ENCODE results near the gene C1QL3. TPM values are rescaled to one million over a fixed set of nuclear protein-coding genes. Genes with fewer than 3 reads are reported as not detected.

Gene C1QL3
- not detected for total RNA-seq (2013)
- polyA plus RNA-seq (under 1 TPM in 1 of 3 donors, not detected in 2; 0.30 TPM), polyA minus RNA-seq (not detected in 2 replicates), total RNA-seq (0 to 0.96 (median 0) reads per million in 11 experiments)

- H3K4me3 ChIP-seq (replicated peaks in 1 of 3; ENCODE audit: low read depth in 2 of 3, low read length in 3 of 3), result peak within 1 kb of the TSS in 1 of 3 experiments; percentile 34
- H3K27me3 ChIP-seq (ENCODE audit: control insufficient read depth in 2 of 2, insufficient read depth in 2 of 2, low read length in 2 of 2), result peaks cover 41 to 52% of the 10 kb centered on the region in 2 donors
- H3K9me3 ChIP-seq (replicated peaks in 1 of 2; ENCODE audit: control insufficient read depth in 1 of 2, insufficient read depth in 1 of 2, low read length in 2 of 2), result peaks cover 0 to 15% of the 10 kb centered on the region in 2 donors
- peak within 1 kb of the TSS; percentile 70 to 90 for H3K4me3 Mint-ChIP-seq
- H3K9me3 Mint-ChIP-seq, result peaks cover 0 to 11% (median 5%) of the 10 kb centered on the region in 7 donors
- H4K20me1 ChIP-seq (ENCODE audit: insufficient read depth, low read length), result no peaks in the 10 kb centered on the region
- H3K27ac ChIP-seq (ENCODE audit: low read depth in 1 of 2, low read length in 2 of 2), result no peak within 1 kb of the TSS
- H3K4me2 ChIP-seq (replicated peaks; ENCODE audit: extremely low read depth, low read length, poor library complexity, severe bottlenecking), result peak within 1 kb of the TSS; percentile 47
- no peak within 1 kb of the TSS for H2AFZ ChIP-seq (ENCODE audit: insufficient read depth, low read depth, low read length, poor library complexity, severe bottlenecking)
- H3K4me1 ChIP-seq (ENCODE audit: control insufficient read depth in 1 of 2, insufficient read depth in 2 of 2, low read length in 2 of 2), result peaks cover 0 to 3% of the 10 kb centered on the region in 2 donors
- H3K36me3 ChIP-seq (replicated peaks in 1 of 2; ENCODE audit: control insufficient read depth in 1 of 2, insufficient read depth in 2 of 2, low read length in 2 of 2), result no peaks in the 10 kb centered on the region
- no peak for DNase-seq
- TF ChIP-seq, protein P1, sequence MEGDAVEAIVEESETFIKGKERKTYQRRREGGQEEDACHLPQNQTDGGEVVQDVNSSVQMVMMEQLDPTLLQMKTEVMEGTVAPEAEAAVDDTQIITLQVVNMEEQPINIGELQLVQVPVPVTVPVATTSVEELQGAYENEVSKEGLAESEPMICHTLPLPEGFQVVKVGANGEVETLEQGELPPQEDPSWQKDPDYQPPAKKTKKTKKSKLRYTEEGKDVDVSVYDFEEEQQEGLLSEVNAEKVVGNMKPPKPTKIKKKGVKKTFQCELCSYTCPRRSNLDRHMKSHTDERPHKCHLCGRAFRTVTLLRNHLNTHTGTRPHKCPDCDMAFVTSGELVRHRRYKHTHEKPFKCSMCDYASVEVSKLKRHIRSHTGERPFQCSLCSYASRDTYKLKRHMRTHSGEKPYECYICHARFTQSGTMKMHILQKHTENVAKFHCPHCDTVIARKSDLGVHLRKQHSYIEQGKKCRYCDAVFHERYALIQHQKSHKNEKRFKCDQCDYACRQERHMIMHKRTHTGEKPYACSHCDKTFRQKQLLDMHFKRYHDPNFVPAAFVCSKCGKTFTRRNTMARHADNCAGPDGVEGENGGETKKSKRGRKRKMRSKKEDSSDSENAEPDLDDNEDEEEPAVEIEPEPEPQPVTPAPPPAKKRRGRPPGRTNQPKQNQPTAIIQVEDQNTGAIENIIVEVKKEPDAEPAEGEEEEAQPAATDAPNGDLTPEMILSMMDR (IDR thresholded peaks at IDR 0.05), result no peak
- WGBS (ENCODE audit: insufficient coverage), result 2% methylated on average over 62 of the region's 68 CpGs
- peak within 1 kb of the TSS; percentile 1 for H3K9ac ChIP-seq (ENCODE audit: insufficient read depth, low read length, poor library complexity, severe bottlenecking)
- peaks cover 10% of the 10 kb centered on the region for H3K4me1 Mint-ChIP-seq
- peaks cover 41 to 61% (median 42%) of the 10 kb centered on the region in 3 donors for H3K27me3 Mint-ChIP-seq (ENCODE audit: low read depth in 3 of 3)
- peaks cover 14 to 20% of the 10 kb centered on the region in 2 donors for H3K36me3 Mint-ChIP-seq
- intact Hi-C loops (cut with micrococcal nuclease), result no loop called here
- no peaks in the 10 kb centered on the region for H3K79me2 ChIP-seq (ENCODE audit: insufficient read depth, low read length)
- H3K27ac Mint-ChIP-seq, result no peak within 1 kb of the TSS
Measured at GRCh38 chr10:16521311-16522016, at the start of gene C1QL3. Gene C1QL3, minus strand, starts transcription at chr10:16521879. Its CDS starts 814 bp downstream, at chr10:16521065.

DNA sequence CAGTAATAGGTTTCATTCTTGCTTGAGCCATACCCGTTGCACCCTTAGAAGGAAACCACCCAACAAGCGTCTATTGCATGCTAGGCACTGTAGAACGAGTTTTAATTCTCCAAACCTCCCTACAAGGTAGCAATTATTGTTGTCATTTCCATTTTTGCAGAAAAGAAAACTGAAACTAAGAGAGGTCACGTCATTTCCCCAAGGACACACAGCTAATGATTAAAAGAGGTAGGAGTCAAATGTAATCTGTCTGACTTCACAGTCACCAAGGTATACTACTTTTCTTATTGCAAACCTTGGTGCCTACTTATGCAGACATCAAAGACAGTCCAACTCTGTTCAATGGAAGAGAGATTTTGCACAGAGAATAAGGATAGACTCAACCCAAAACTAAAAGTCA, 49.1 kb upstream of the C1QL3 start:
- no peak overlapping the region for H3K4me3 ChIP-seq (replicated peaks in 1 of 3; ENCODE audit: low read depth in 2 of 3, low read length in 3 of 3)
- peaks cover 0 to 3% of the 10 kb centered on the region in 2 donors for H3K4me1 ChIP-seq (ENCODE audit: control insufficient read depth in 1 of 2, insufficient read depth in 2 of 2, low read length in 2 of 2)
- H3K27ac ChIP-seq (ENCODE audit: low read depth in 1 of 2, low read length in 2 of 2), result no peak overlapping the region
- no peaks in the 10 kb centered on the region for H3K36me3 ChIP-seq (replicated peaks in 1 of 2; ENCODE audit: control insufficient read depth in 1 of 2, insufficient read depth in 2 of 2, low read length in 2 of 2)
- no peak overlapping the region for H3K9ac ChIP-seq (ENCODE audit: insufficient read depth, low read length, poor library complexity, severe bottlenecking)
- Mint-ChIP-seq H3K4me3 (no peak overlapping the region), H3K9me3 (peaks cover 0 to 4% (median 0%) of the 10 kb centered on the region in 7 donors), H3K27me3 (ENCODE audit: low read depth in 3 of 3) (peaks cover 1 to 23% (median 4%) of the 10 kb centered on the region in 3 donors), H3K27ac (no peak overlapping the region), H3K36me3 (no peaks in the 10 kb centered on the region), H3K4me1 (peaks cover 18% of the 10 kb centered on the region)
- H3K9me3 ChIP-seq (replicated peaks in 1 of 2; ENCODE audit: control insufficient read depth in 1 of 2, insufficient read depth in 1 of 2, low read length in 2 of 2), result no peaks in the 10 kb centered on the region
- no peaks in the 10 kb centered on the region for H4K20me1 ChIP-seq (ENCODE audit: insufficient read depth, low read length)
- TF ChIP-seq, protein P1 (IDR thresholded peaks at IDR 0.05), result no peak
- H3K79me2 ChIP-seq (ENCODE audit: insufficient read depth, low read length), result no peaks in the 10 kb centered on the region
- DNase-seq, result no peak
- no CpG with 5 or more reads among the region's 4 CpGs for WGBS (ENCODE audit: insufficient coverage)
- no peak overlapping the region for H2AFZ ChIP-seq (ENCODE audit: insufficient read depth, low read depth, low read length, poor library complexity, severe bottlenecking)
- H3K4me2 ChIP-seq (replicated peaks; ENCODE audit: extremely low read depth, low read length, poor library complexity, severe bottlenecking), result no peak overlapping the region
- H3K27me3 ChIP-seq (ENCODE audit: control insufficient read depth in 2 of 2, insufficient read depth in 2 of 2, low read length in 2 of 2), result no peaks in the 10 kb centered on the region
- intact Hi-C loops (cut with micrococcal nuclease), result no loop called here
